RPMI8226 (cell line): ENCODE measurements around the gene P2RX1.
A peak's percentile ranks its signal among the peaks of the same experiment; 100 is the strongest.

Experiments used
- DNase-seq: peaks from one replicate; pipeline ENCODE4 v3.0.0-alpha.2; 2015

The P2RX1 gene

GRCh38 chr17:3915995-3916696 is at the start of gene P2RX1:
Gene P2RX1 (minus strand): TSS chr17:3916465. CDS start chr17:3916225, 240 bp downstream.
- peak; percentile 34 for DNase-seq

GRCh38 chr17:3965118-3965800 is 49.0 kb upstream of the P2RX1 start:
- peak; percentile 80 for DNase-seq

GRCh38 chr17:3964203-3965117 is 48.2 kb upstream of the P2RX1 start, which contains the start of gene ATP2A3:
Gene ATP2A3 (minus strand): TSS chr17:3964437. CDS start chr17:3964291, 146 bp downstream.
- peak; percentile 80 for DNase-seq

- DNase-seq, result peak; percentile 56
These were observed 47.3 kb upstream of the P2RX1 start for GRCh38 chr17:3963237-3964201.

GRCh38 chr17:3962965-3963236 is 46.6 kb upstream of the P2RX1 start:
- DNase-seq, result no peak

GRCh38 chr17:3962217-3962964 is 46.1 kb upstream of the P2RX1 start:
- no peak for DNase-seq

GRCh38 chr17:3961564-3962047 is 45.3 kb upstream of the P2RX1 start:
- DNase-seq, result peak; percentile 82

- DNase-seq, result no peak
These were observed 44.5 kb upstream of the P2RX1 start for GRCh38 chr17:3960764-3961163.

- no peak for DNase-seq
These were observed 43.8 kb upstream of the P2RX1 start for GRCh38 chr17:3959921-3960601.

- DNase-seq, result no peak
These were observed 43.1 kb upstream of the P2RX1 start for GRCh38 chr17:3959295-3959899.

- no peak for DNase-seq
These were observed 41.7 kb upstream of the P2RX1 start for GRCh38 chr17:3957735-3958599.

- DNase-seq, result no peak
These were observed 40.7 kb upstream of the P2RX1 start for GRCh38 chr17:3956983-3957382.

GRCh38 chr17:3956327-3956957 is 40.2 kb upstream of the P2RX1 start:
- DNase-seq, result no peak

- no peak for DNase-seq
These were observed 39.4 kb upstream of the P2RX1 start for GRCh38 chr17:3955673-3955988.

GRCh38 chr17:3954976-3955672 is 38.9 kb upstream of the P2RX1 start:
- no peak for DNase-seq

GRCh38 chr17:3954086-3954485 is 37.8 kb upstream of the P2RX1 start:
- DNase-seq, result no peak

- no peak for DNase-seq
These were observed 37.3 kb upstream of the P2RX1 start for GRCh38 chr17:3953542-3953941.

- DNase-seq, result no peak
These were observed 35.9 kb upstream of the P2RX1 start for GRCh38 chr17:3952186-3952585.
